ENCODE data around the gene RNF169.
A peak's percentile ranks its signal among the peaks of the same experiment; 100 is the strongest.
"Not testable (repeated sequence)": the region's sequence is repeated elsewhere in the genome, so short reads cannot be mapped to it uniquely, and the experiment has no call there.

The RNF169 gene

DNA sequence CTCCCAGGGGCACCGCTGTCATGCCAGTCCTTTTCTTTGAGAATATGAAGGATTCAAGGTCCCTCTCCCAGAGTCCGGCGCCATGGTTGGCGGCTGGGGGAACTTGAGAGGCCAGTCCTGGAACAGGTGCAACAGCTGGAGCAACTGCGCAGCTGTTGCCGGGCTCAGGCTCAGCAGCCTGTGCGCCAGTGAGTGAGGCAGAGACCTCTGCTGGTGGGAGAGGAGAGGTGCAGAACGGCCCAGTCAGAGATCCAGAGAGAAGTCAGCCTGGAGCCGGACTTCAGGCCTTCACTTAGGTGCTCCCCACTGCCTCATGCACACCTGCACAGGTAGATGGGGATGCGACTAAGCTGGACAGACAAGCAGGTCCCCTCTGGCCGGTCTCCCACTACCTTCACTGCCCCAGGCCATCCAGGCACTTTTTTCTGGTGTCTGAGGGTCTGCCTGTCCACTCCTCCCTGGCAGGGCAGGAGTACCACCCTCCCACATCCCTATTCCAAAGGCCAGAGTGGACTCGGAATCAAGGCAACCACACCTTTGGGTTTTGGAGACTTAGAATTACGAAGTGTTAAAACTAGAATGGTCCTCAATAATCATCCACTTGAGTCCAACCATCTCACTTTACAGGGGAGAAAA lies 22.0 kb upstream of the RNF169 start:
- peak; percentile 93 for DNase-seq (ENCODE audit: low spot score)

DNA sequence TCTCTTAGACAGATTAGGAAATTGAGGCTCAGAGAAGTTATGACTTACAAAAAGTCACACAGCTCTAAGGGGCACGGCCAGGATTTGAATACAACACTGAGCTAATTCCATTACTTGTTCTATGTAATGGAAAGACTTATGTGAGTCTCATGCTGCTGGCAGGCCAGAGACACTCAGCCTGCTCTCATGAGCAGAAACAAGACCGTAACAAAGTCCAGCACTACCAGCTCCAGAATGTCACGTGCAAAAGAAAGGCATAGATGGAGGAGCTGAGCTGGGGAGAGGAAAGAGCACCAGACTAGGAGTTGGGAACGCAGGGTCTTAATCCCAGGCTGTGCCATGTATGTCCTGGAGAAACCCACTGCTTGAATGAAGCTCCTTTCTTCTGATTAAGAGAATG lies 19.3 kb upstream of the RNF169 start:
- no peak for DNase-seq (ENCODE audit: low spot score)

DNA sequence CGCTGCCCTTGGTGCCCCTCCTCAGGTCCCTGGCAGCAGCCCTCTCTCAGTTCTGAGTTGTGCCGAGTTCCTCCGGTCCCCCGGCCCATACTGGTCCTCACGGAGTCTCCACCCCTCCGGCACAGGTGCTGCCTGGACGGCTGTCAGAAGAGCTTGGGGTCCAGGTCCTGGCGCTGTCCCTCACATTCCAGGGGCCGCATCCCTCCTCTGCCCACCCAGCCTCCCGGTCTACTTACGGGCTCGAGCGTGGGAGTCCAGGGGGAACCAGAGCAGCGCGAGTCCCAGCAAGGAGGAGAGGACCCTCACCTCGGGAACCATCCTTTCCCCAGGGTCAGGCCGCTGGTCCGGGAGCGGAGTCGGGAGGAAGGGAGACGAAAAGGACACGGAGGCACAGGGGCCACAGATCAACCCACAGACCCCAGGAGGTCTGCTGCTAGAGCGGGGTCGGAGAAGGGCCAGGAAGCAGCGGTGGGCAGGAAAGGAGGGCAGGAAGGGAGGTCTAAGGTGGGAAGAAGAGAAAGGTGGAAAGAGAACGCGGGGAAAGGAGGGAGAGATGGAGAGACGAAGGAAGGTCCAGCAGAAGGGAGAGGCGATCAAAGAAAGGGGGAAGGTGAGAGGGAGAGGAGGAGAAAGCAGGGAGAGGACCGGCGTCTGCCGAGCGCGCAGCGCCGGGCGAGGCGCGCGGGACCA lies 17.9 kb upstream of the RNF169 start:
- DNase-seq (ENCODE audit: low spot score), result no peak

DNA sequence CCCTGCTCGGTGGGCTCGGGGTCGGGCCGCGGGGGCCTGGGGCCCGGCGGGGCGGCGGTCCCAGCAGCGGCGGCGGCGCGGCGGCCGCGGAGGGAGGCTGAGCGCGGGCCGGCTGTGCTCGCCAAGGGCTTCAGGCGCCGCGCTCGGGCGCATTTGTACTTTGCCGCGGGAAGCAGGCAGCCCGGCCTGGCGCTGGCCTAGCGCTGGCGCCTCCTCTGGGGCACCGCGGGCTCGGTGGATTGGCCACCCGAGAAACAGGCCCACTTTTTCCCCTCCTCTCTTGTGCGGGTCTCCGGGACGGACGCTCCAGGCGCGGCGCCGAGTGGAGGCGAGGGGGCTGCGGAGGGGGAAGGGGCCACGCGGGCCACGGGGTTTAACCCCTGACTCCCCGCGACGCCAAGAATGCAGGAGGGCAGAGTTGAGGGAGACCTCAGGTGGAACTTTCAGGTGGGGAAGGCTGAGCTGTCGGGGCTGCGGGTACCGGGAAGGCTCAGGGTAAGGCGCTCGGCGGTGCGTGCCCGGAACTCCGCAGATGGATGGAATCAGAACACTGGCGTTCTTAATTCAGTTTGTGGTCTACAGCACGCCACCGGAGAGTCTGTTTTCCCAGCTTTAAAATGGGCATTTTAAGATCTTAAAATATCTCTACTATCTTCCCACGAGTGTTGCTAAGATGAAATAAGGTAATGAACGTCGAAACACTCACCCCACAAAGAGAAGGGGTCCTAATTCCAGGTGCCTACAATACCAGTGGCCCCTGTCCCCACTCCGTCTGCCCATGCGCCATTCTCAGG lies 17.2 kb upstream of the RNF169 start, which contains the start of gene CHRDL2:
Gene CHRDL2 (minus strand): TSS at position 126 of the 794 bp plus-strand sequence. CDS start 538 bp downstream, outside the sequence.
- peak; percentile 80 for DNase-seq (ENCODE audit: low spot score)

- DNase-seq (ENCODE audit: low spot score), result no peak
Measured at GRCh38 chr11:74734559-74734925, 14.1 kb upstream of the RNF169 start.

GRCh38 chr11:74735365-74735928 lies 13.2 kb upstream of the RNF169 start:
- DNase-seq (ENCODE audit: low spot score), result no peak

DNA sequence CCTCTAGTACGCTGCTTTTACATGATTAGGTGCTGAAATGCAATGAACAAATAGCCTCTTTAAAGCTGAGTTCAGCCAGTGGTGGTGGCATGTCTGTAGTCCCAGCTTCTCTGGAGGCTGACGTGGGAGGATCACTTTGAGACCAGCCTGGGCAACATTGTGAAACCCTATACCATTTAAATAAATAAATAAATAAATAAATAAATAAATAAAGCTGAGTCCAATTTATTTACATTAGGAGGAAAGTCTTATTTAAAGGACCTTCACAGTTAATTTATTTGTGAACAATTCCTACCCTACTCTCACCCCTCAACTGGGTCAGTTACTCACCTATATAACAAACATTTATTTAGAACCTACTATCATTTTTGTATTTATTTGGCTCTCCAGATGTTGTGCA lies 12.6 kb upstream of the RNF169 start:
- DNase-seq (ENCODE audit: low spot score), result no peak

DNA sequence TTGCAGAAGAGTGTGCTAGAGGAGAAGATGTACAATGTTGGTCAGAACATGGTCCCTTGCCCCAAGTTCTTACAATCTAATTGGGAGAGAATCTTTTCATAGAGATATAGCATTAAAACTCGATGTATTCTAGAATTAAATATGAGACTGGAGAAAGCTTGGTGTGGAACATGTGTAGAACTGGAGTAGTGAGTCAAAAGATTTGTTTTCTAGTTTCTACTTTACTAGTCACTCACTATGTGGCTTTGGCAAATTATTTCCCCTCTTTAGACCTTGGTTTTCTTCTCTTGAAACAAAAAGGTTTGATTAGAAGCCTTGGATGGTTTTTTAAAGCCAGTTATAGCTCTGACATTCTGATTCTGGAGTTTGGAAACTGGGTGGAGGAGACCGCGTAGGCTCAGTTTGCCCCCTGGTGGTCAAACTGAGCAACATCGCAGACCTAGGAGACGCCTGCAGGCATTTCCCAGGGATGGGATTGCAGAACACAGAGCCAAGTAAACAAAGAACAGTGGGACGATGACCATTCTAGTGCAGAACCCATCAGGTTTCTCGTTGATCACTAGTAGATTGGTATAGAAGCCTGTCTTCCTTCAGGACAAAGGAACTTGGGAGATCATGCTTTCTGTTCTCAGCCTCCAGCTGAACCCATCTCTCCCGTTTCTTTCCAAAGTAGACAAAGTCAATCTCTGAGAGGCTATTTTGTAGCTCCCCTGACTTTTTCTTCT lies 8.9 kb upstream of the RNF169 start:
- peak; percentile 90 for DNase-seq (ENCODE audit: low spot score)

GRCh38 chr11:74742070-74742469 lies 6.6 kb upstream of the RNF169 start:
- no peak for DNase-seq (ENCODE audit: low spot score)

DNA sequence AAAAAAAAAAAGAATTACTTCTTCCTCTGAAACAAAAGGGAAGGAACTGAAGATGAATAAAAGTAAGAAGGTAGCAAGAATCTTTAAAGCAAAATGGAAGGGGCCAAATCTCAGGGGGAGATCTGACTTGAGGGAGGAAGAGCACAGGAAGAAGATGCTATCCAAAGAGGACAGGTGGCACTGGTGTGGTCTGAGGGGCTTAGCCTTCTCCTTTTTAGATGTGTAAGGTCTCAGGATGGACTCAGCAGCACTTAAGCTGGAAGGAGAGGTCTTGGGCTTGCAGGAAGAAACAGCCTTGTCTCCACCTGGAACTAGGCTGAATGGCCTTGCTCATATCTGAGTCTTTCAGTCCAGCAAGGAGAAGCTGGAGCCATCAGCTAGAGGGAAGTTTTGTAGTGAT lies 5.0 kb upstream of the RNF169 start:
- DNase-seq (ENCODE audit: low spot score), result no peak

DNA sequence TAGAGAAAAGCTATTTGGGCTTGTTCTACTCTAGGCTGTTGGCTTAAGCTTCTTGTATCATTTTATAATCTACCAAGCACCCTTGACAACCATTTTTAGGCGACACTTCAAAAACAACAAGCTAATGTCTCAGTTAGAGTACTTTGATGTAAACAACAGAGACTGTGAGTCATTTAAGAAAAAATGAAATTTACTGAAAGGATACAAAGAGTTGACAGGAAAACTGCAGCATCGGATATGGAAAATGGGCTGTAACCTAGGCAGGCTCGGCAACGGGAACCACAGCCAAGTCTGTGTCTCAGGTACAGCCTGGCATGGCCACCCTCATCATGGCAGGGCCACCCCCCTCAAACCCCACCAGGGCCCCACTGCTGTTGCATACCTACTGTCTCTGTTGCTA lies 4.4 kb upstream of the RNF169 start:
- DNase-seq (ENCODE audit: low spot score), result no peak

GRCh38 chr11:74746868-74747267 lies 1.8 kb upstream of the RNF169 start:
- no peak for DNase-seq (ENCODE audit: low spot score)

GRCh38 chr11:74749127-74749964 lies 697 bp downstream of the RNF169 start:
- peak; percentile 82 for DNase-seq (ENCODE audit: low spot score)

- no peak for DNase-seq (ENCODE audit: low spot score)
Measured at GRCh38 chr11:74749965-74750296, 1.3 kb downstream of the RNF169 start.

- not testable (repeated sequence) for DNase-seq (ENCODE audit: low spot score)
Measured at GRCh38 chr11:74750598-74750997, 1.9 kb downstream of the RNF169 start.

GRCh38 chr11:74751303-74751702 lies 2.7 kb downstream of the RNF169 start:
- no peak for DNase-seq (ENCODE audit: low spot score)

DNA sequence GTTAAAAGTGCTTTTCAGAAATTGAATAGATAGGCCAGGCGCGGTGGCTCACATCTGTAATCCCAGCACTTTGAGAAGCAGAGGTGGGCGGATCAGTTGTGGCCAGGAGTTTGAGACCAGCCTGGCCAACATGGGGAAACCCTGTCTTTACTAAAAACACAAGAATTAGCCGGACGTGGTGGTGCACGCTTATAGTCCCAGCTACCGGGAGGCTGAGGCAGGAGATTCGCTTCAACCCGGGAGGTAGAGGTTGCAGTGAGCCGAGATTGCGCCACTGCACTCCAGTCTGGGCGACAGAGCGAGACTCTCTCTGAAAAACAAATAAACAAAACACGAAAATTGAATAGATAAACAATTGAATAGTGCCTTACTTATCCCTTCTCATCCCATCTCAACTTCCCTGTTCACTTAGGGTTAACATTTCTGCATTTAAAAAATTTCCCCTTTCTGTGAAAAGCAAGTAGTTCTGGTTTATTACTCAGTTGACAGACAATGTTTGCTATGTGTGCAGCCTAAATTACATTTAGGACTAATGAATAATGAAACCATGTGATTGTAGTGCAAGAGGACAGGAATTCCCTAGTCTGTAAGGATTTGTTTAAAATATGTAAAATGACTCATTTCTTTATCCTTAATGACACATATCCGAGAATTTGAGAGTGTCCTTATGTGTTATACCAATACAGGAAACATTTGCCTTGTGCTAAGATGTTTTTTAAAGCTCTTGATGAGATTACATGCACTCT lies 6.0 kb downstream of the RNF169 start:
- peak; percentile 71 for DNase-seq (ENCODE audit: low spot score)

GRCh38 chr11:74755395-74755995 lies 6.8 kb downstream of the RNF169 start:
- DNase-seq (ENCODE audit: low spot score), result no peak

- no peak for DNase-seq (ENCODE audit: low spot score)
Measured at GRCh38 chr11:74756571-74756970, 7.9 kb downstream of the RNF169 start.

- no peak for DNase-seq (ENCODE audit: low spot score)
Measured at GRCh38 chr11:74766905-74767304, 18.3 kb downstream of the RNF169 start.

Data from AG20443 (cell line).